GM18868 (cell line): ENCODE data around the gene SGIP1.

Source experiments
- ATAC-seq: cut with Tn5 transposase; IDR thresholded peaks from one replicate; pipeline ENCODE4 v1.9.1; 2021; ENCODE audit warnings: mild to moderate bottlenecking, moderate library complexity; ENCODE audit not compliant: unreplicated experiment

SGIP1 gene

DNA sequence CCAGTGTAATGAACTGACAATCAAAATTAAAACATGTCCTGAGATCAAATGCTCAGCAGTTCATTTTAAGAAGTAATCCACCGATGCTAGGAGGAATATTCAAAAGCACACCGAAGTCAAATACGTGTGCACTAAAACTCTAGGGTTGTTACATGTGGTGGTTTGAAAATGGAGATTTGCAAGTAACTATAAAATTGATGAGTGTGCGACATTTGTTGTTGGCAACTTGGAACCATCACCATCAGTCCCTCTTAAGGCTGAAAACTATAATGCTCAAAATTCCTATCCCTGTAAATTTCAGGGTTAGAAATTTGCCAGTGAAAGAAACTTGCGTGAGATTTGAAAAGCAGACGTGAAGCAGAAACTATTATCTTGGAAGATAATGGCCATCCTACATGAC, 13.3 kb upstream of the SGIP1 start:
- ATAC-seq = no peak

DNA sequence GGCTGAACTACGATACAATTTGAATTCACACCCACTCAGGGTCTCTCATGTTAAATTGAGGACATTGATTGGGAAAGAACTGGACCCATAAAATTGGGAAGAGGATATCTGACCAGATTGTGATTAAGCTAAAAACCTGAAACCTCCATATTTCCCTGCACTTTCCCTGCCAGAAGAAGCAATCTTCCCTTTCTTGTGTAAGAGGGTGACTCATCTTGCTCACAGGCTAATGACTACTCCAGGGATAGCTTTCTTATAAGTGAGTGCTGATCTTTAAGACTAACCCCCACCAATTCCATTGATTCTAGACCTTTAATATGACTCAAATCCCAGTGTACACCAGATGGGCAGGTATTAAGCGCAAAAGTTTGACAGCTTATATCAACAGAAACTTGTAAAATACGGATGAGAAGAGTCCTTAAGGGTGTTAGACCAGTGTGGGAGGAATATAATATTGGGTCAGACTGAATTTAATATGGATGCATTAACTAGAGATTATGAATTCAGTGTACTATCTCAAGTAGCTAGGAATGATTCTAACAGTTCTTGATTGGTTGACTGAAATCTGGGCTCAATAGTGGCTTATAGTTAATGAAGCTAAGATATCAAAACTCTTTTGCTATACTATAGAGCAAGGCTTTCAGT, 12.1 kb upstream of the SGIP1 start:
- no peak for ATAC-seq

DNA sequence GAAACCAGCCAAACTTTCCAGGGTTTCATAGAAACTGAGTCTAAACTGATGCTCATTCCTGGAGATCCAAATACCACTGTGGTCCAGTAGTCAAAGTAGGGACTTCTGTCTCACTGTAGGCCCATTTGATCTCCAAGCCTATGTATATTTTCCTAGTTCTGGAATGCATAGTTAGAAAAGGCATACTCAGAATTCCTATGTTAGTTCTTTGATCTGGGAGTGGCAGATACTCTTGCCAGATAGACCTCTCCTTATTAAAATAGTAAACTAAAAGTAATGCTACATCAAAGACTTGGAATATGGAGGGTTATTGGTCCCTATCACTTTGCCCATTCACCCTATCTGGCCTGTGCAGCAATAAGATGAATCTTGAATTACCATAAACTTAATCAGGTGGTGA, 10.4 kb upstream of the SGIP1 start:
- ATAC-seq = no peak

DNA sequence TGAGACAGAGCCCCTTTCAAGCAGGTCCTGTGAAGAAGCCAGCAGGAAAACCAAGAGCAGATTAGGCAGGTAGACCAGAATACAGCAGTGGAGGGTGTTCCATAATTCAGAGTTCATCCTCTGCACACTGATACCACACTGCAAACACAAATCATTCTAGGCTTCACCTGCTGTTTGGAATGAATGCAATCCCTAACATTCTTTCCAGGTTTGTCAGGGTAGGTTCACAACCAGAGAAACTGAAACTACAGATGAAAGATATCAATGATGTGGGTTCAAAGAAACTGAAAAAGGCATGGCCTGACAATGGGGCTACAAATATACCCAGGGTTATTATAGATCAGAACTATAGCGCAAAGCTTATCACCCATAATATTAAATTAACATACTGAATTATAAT, 8.9 kb upstream of the SGIP1 start:
- no peak for ATAC-seq

DNA sequence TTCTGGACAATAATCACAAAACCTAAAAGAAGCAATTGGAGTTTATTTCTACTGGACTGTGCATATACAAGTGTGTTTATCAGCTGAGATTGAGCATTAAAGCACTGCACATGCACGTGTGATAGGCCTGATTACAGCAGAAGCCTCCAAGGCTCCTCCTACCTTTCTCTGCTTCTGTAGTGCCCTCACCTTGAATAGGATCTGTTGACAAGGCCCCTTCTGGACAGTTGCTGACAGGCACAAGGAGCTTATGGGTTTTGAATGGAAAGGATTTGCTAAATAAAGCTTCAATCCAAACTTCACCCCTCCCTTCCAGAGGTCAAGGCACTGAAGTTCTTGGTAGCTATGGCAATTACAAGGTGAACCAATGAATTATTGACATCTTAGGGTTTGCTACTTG, 7.9 kb upstream of the SGIP1 start:
- no peak for ATAC-seq

DNA sequence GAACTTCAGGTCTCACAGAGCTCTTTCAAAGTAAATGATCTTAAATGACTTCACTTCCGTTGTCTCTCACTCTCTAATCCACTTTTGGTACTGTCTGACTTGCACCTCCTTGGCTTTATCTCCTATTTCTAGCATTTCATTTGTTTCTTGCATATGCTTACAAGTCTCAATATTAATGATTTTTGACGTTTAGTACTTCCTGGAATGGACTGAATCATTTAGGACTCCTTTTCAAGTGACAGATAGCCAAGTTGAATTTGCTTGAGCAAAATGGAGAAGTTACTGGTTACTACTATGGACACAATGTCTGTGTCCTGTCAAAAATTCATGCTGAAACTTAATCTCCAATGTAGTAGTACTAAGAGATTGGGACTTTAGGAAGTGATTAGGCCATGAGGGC, 7.0 kb upstream of the SGIP1 start:
- ATAC-seq = no peak

DNA sequence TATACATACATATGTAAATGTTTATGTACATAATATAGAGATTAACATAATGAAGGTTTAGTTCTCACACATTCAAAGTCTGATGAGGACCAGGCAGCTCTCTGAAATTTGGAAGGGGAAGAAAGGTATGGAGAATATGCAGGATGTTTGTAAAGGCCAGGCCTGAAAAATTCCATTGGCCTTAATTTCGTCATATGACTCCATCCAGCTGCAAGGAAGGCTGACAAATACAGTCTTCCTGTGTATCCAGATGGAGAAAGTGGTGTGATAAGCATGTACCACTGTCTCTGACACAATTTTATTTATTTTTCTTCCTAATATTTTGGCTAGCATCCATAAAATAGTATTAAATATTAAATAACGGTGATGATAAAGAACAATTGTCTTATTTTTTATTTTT, 6.3 kb upstream of the SGIP1 start:
- no peak for ATAC-seq

DNA sequence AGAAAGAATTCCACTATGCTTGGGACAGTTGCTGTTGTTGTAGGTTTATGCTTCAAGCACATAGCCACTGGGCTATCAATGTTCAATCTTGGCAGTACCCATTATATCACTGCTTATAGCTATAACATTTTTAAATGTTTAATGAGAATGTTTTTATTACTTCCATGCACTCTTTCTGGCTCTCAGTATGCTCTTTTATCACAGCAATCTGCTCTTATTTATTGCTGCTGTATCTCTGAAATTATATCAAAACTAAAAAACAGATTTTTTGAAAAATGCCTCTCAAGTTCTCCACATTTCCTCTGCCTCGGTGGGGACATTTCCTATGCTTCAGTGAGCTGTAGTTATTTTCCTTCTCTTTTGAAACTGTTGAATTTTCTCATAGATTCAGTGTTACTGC, 5.4 kb upstream of the SGIP1 start:
- no peak for ATAC-seq

DNA sequence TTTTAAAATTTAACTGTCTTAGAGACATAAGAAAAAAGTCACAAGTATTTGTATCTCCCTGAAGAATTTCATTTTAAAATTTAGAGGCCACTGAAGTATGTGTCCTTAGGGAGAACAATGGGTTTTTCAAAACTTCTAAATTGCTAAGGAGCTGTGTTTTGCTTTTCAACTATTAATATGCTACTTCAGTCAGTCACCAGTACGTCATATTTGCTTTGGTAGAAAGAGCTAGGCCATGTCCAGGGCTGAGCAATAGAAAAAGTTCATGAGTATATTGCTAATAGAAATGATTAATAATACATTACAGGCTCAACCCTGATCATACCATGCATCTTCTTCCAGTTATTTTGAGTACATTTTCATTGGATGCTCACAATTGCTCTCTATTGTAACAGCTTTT, 1.7 kb upstream of the SGIP1 start:
- no peak for ATAC-seq

DNA sequence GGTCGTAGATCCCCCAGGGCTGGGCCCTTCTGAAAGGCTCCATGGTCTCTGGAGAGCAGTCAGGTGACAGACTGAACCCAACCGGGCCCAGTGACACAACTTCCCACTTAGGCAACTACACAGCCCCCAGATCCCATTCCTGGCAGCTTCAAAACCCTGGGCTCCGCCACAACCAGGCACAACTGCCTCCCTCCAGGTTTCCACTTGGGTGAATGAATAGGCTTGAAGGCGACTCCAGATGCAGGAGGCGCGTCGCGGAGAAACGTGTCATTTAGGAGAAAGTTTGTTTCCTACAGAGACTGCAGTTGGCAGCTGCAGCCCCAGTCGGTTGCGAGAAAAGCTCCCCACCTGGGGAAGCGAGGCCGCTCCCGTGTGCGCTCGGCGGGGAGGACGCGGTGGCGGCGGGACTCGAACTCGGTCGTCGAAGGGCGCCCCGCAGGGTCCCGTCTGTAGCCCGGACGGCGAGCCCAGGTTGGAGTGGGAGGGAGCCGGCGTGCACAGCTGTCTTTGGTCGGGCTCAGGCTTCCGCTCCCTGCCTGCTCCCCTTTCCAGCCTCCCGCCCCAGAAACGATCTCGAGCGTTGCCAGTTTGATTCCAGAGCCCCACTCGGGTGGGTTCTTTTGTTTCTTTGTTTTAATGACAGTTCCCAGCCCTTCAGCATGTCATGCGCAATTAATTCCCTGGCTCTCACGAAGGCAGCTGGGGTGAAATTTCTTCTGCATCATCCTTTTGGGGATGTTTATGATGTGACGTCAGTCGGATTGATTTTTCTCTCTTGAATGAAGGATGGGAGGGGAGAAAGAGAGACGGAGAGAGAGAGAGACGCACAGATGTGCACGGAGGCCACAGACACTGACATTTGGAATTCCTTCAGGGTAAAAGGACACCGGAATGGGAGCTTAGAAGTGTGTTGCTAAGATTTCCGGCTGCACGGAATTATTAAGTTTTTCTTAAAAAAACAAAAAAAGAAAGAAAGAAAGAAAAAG, 862 bp upstream of the SGIP1 start:
- no peak for ATAC-seq

DNA sequence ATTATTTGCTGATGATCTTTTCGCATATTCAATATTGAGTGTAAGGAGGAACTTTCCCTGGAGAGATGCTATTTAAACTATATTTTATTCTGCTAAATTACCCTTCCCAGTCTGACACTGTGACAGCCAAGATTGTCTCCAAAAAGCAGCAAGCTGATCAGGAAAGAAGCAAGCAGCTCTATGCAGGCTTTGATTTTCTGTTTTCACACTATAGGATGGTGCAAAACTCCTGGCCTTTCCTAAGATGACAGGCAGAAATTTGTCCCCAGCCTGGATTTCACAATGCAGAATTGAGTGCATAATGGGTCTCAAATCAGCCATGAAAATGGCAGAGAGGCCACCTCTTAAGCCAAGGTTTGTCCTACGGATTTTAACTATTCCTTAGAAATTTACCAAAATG, 1.1 kb downstream of the SGIP1 start:
- no peak for ATAC-seq

DNA sequence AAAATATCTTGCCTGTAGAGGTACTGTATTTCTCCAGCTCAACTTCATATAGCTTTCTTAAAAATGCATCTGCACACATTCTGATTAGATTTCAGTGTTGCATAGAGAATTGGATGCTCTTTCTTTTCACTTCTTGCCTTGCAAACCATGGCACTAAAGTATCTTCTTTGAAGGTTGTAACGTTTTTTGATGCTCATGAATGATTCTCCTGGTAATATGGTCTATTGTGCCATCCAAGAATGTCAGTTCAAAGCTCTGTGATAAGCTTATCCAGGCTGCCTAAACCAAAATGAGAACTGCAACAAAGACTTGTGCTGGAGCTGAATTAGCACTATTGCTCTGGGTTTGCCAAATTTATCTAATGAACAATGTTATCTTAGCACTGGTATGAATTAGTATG, 1.9 kb downstream of the SGIP1 start:
- ATAC-seq = no peak

DNA sequence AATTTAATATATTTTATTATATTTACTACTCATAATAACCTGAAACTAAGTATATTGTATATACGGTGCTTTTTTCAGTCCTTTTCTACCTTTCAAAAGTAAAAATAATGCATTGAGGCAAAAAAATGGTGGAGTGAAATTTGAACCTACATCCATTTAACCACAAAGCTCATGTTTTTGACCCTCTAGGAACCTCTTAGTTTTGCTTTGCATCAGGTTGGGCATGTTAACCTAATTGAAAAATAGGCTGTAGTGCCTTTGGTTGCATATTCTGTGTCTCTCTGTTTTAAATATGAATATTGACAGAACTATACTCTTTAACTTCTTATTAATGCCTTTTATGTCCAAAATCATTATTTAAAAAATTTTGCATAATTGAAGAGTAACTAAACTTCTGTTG, 3.8 kb downstream of the SGIP1 start:
- no peak for ATAC-seq

DNA sequence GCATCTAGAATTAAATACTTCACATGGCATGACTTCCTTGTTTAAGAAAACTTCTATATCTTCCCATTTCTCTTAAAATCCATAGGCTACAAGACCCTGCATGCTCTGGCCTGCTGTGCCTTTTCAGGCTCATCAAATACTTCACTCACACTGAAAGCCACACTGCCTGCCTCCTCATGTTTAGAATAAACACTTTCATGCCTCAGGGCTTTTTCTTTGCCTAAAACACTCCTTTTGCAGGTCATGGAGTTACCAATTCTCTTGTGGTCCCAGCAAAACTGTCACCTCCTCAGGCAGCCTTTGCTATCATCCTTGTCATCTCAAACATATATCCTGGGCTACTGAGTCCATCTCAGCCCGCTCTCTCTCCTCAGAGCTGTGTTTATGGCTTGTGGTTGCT, 5.5 kb downstream of the SGIP1 start:
- ATAC-seq = no peak

DNA sequence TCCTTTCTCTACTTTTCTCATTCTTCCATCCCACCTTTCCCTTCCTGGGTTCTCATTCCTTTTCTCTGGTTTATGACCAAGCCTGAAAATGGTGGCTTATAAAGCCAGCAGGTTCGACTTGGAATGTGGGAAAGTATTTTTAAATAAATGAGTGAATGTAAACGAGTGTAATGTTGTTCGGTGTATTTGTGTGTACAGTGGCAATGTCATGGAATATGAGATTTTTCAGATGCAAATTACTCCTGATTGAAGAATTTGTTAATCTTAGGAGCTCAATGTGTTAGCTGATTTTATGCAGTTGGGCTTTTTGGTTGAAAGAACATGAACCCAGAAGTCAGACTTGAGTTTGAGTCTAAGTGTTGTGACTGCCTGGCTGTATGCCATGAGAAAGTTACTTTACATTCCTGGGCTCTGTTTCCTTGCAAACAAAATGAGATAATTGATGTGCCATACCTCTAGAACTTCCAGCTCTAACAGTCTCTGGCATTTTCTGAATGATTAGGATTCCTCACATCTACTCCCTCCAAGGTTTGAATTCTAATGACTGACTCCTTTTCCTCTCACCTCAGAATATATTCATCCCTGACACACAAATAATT, 6.6 kb downstream of the SGIP1 start:
- ATAC-seq = no peak

DNA sequence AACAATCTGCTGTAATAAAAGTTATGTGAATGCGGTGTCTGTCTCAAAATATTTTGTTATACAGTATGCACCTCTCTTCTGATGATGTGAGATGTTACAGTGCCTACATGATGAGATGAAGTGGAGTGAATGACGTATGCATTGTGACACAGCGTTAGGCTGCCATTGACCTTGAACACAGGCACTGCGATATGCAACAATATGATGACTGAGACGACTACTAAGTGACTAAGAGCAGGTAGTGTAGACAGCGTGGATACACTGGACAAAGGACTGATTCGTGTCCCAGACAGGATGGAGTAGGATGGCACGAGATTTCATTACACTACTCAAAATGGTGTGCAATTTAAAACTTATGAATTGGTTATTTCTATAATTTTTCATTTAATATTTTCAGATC, 8.4 kb downstream of the SGIP1 start:
- ATAC-seq = no peak

DNA sequence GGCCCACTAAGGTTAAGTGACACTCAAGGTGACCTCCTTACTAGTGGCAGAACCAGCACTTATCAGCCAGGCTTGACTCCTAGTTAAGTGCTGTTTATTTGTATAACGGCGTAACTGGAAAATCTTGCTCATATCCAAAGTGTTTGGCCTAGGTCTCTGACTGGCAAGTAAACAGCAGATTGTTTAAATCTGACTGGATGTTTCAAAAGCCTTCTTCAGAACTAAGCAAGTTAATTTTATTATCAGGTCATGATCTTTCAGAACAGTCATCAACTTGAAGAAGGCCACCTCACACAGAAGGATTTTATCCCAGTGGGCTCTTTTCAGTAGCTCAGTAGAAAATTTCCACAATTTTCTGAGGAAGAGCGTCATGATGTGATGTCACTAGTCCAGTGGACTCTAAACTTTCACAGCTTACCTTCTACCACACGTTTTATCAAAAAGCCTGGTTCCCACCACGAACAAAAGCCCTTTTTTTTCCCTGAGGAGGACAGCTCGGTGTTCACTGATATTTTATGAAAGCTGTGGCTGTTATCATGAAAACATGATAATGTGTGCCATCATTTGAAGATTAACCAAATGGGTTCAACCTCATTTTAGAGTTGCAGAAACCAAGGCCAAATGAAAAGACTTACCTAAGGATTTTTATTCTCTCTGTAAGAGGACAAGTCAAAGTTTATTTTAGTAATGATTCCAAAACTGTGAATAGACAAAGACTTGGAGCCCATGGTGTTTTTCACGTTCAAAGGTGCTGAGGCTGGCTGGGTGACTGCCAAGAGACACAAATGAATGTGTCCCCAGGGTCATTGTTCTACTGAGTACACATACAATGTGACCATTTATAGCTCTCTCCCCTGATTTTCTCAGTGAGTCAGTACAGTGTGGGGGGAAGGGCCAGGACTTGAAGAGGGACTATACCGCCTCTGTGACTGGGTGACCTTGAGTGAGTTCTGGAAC, 9.1 kb downstream of the SGIP1 start:
- no peak for ATAC-seq

DNA sequence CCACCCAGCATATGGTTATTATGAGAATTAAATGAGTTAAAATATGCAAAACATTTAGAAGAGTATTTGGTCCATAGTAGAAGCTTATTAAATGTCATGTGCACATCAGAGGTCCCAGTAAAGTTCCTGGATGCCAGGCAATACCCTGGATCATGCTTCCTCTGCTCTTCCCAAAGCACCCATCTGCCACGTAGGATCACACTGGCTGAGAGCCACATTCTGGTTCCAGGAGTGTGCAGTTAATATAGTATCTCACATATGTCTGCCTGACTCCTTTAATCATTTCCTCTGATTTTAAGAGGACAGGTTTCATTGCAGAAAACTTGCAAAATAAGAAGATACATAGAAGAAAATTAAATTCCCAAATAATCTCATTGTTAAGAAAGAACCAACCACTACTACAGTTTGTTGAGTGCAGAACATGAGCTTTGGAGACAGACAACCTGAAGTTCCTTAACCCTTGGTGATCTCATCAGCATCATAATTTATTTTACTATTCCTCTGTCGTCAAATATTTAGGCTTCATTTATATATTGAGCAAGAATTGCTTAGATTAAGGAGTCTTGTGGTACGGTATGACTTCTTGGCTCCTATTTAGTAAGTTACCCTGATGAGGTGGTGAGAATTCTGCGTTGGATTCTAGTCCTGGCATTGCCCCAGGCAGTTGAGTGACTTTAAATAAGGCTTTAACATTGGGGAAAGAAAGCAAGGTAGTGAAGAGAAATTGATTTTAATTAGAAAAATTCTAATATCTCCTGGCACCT, 12.3 kb downstream of the SGIP1 start:
- ATAC-seq = no peak

DNA sequence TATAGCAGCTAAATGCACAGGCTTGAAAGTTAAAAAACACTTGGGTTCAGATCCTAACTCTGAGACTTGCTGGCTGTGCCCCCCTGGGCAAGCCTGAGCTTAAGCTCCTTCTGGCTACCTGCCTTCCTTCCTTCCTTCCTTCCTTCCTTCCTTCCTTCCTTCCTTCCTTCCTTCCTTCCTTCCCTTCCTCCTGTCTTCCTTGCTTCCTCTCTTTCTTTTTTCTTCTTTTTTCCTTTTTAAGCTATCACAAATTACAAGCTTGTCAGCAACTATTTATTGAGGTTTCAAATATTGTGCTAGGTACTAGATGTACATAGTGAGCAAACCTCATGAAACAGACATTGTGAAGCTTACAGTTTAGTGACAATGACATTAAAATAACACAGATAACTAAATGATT, 15.1 kb downstream of the SGIP1 start:
- ATAC-seq = no peak

DNA sequence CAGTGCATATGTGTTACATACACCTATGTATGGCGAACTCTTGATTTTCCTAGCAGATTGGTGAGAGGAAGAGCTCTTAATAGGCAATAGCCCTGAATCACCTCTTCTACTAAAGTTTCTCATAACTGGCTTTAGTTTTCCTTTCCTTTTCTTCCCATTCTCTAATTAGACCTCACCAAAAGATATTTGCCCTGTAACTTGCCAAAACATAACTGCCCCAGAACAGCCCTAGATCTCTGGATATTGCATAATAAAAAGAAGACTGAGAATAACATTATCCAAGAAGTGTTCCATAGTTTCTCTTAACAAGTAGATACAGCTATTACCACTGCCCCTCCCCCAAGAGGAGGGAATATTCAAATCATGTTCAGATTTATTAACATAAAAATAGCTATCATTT, 16.3 kb downstream of the SGIP1 start:
- ATAC-seq = no peak
